22Rv1 (cell line): ENCODE data around the gene KCNJ18.

ENCODE experiments used
- CTCF ChIP-seq: fragments of 450-650 bp; IDR thresholded peaks from 2 replicates; pipeline ENCODE4 v1.5.1; 2017; ENCODE audit warnings: mild to moderate bottlenecking
- ZFX ChIP-seq: fragments of 450-650 bp; IDR thresholded peaks from 2 replicates; pipeline ENCODE4 v1.6.1; 2017; ENCODE audit warnings: antibody characterized with exemption, borderline replicate concordance

- TF ChIP-seq CTCF: no peak
- TF ChIP-seq ZFX: no peak
These were observed 3.9 kb upstream of the KCNJ18 start for GRCh38 chr17:21688293-21688949.
